GM12892 (cell line): Measurements from ENCODE around the gene NIP7.

Experiments used
- DNase-seq: peaks from one replicate; pipeline ENCODE4 v3.0.0; 2011; ENCODE audit not compliant: insufficient read length
- FAIRE-seq: peaks from 2 replicates; lab custom pipeline; 2011; peaks lifted over from hg19 to GRCh38; lab: Jason Lieb, UNC
- POLR2A ChIP-seq: IDR thresholded peaks from 2 replicates; pipeline ENCODE4 v1.6.1; 2011; ENCODE audit warnings: low read depth, low read length, control low read depth
- POLR2AphosphoS5 ChIP-seq: IDR thresholded peaks from 2 replicates; pipeline ENCODE4 v1.6.1; 2011; ENCODE audit warnings: low read depth, low read length, control low read depth
- TAF1 ChIP-seq: IDR thresholded peaks from 2 replicates; pipeline ENCODE4 v1.6.1; 2011; ENCODE audit warnings: low read depth, mild to moderate bottlenecking, control low read depth, low read length, borderline replicate concordance

The NIP7 gene

DNA sequence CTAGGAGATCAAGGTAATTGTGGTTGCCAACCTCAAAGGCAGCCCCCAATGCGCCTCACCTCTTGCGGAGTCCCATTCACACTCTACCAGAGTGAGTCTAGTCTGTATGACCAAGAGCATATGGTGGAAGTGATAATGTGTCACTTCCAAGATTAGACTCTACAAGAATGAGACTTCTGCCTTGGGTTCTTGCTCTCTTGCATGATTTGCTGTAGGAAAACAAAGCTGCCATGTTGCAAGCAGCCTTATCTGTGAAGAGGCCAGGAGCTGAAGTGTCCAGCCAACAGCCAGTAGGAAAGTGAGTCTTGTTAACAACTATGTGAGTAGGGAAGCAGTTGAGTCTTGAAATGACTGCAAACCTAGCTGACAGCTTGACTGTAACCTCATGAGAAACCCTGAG is 42.8 kb downstream of the NIP7 start:
- FAIRE-seq (no peak), DNase-seq (no peak)
- no peak for TF ChIP-seq POLR2AphosphoS5

DNA sequence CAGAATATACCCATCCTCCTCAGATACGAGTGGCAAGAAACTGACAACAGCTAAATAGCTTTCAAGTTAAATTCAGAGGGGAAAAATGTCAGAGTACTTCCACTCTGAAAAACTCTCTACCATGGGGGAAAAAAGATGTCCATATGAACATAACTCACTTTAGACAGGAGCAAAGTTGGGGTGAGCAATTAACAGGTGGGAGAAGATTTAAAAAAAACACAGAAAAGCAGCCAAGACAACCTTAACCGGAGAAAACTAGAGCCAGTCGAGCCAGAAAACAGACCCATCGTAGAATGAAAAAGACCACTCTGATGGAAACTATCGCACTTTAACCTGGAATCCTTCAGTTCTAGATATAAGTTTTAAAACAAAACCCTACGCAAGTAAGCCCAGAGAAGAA is 45.4 kb downstream of the NIP7 start:
- FAIRE-seq (no peak), DNase-seq (no peak)
- TF ChIP-seq POLR2A (no peak), TAF1 (no peak)

DNA sequence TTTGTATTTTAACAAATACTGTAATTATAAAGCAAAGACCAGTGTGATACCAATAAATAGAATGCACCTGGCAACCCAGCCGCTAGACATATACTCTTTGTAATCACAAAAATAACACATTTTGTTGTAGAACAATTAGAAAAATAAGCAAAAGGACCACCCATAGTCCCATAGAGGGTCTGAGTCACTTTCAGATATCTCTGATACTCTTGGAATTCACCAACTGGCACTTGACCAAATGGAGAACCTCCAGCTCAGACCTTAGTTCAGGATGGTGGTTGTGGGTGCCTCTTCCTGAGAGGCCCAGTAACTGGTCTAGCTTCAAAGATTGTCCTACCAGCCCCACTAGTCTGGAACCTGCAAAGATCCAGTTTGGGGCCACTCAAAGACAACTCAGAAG is 47.0 kb downstream of the NIP7 start:
- FAIRE-seq = no peak
- TF ChIP-seq POLR2A = no peak
- DNase-seq = no peak
